HepG2 (cell line): Measurements from ENCODE around the gene SERINC1. TPM values are rescaled to one million over a fixed set of nuclear protein-coding genes. Genes with fewer than 3 reads are reported as not detected.

ENCODE experiments used
- ATM ChIP-seq: fragments of 450-650 bp; IDR thresholded peaks from 2 replicates; pipeline ENCODE4 v1.7.1; 2017; ENCODE audit warnings: mild to moderate bottlenecking, borderline replicate concordance
- FOSL2 ChIP-seq: sonication (generic); formaldehyde crosslinking; IDR thresholded peaks from 2 replicates; pipeline ENCODE4 v1.4.0; 2020; ENCODE audit warnings: missing genetic modification reagents
- FOXK2 ChIP-seq: fragments of 450-650 bp; IDR thresholded peaks from 2 replicates; pipeline ENCODE4 v1.6.1; 2016
- HOXA3 ChIP-seq: sonication (generic); formaldehyde crosslinking; IDR thresholded peaks from 2 replicates; pipeline ENCODE4 v1.5.0; 2020; ENCODE audit warnings: missing genetic modification reagents
- KLF12 ChIP-seq: sonication (generic); formaldehyde crosslinking; IDR thresholded peaks from 2 replicates; pipeline ENCODE4 v1.4.0; 2020; ENCODE audit warnings: missing genetic modification reagents, borderline replicate concordance
- SMC3 ChIP-seq: IDR thresholded peaks from 2 replicates; pipeline ENCODE4 v1.6.1; 2011; ENCODE audit warnings: low read length, improper control_type of control experiment
- SRSF4 ChIP-seq: fragments of 200-400 bp; formaldehyde crosslinking; IDR thresholded peaks from one replicate; pipeline ENCODE4 v1.6.1; 2018; ENCODE audit warnings: mild to moderate bottlenecking, low read depth, low read length, moderate library complexity; ENCODE audit not compliant: poor library complexity, severe bottlenecking
- TBL1XR1 ChIP-seq: fragments of 150-350 bp; IDR thresholded peaks from 2 replicates; pipeline ENCODE4 v1.6.1; 2014; ENCODE audit warnings: borderline replicate concordance, low read length; ENCODE audit not compliant: partially characterized antibody
- TEAD3 ChIP-seq: optimal IDR thresholded peaks from 2 replicates; pipeline ENCODE3; 2016; ENCODE audit warnings: borderline replicate concordance
- U2AF2 ChIP-seq: fragments of 200-400 bp; formaldehyde crosslinking; IDR thresholded peaks from 2 replicates; pipeline ENCODE4 v1.6.1; 2017; ENCODE audit warnings: low read depth, mild to moderate bottlenecking, low read length
- ZBTB38 ChIP-seq: sonication (generic); formaldehyde crosslinking; IDR thresholded peaks from 2 replicates; pipeline ENCODE4 v1.5.1; 2020; ENCODE audit warnings: mild to moderate bottlenecking, missing genetic modification reagents
- ZBTB42 ChIP-seq: sonication (generic); formaldehyde crosslinking; IDR thresholded peaks from 2 replicates; pipeline ENCODE4 v1.5.0; 2020; ENCODE audit warnings: mild to moderate bottlenecking, missing genetic modification reagents
- ZBTB7A ChIP-seq: sonication (generic); formaldehyde crosslinking; IDR thresholded peaks from 2 replicates; pipeline ENCODE4 v1.8.0; 2022; ENCODE audit warnings: mild to moderate bottlenecking, missing genetic modification reagents
- ZFX ChIP-seq: sonication (generic); formaldehyde crosslinking; IDR thresholded peaks from 2 replicates; pipeline ENCODE4 v1.4.0; 2020; ENCODE audit warnings: mild to moderate bottlenecking, low read depth, missing genetic modification reagents, moderate library complexity
- ZKSCAN5 ChIP-seq: sonication (generic); formaldehyde crosslinking; IDR thresholded peaks from 2 replicates; pipeline ENCODE4 v1.5.1; 2020; ENCODE audit warnings: mild to moderate bottlenecking, missing genetic modification reagents
- ZNF160 ChIP-seq: sonication (generic); formaldehyde crosslinking; IDR thresholded peaks from 2 replicates; pipeline ENCODE4 v1.8.0; 2022; ENCODE audit warnings: mild to moderate bottlenecking, inconsistent platforms, missing genetic modification reagents
- ZNF263 ChIP-seq: sonication (generic); formaldehyde crosslinking; IDR thresholded peaks from 2 replicates; pipeline ENCODE4 v1.4.0; 2020; ENCODE audit warnings: missing genetic modification reagents
- ZNF44 ChIP-seq: sonication (generic); formaldehyde crosslinking; IDR thresholded peaks from 2 replicates; pipeline ENCODE4 v1.5.1; 2020; ENCODE audit warnings: mild to moderate bottlenecking, missing genetic modification reagents
- ZNF501 ChIP-seq: sonication (generic); formaldehyde crosslinking; IDR thresholded peaks from 2 replicates; pipeline ENCODE4 v1.5.1; 2020; ENCODE audit warnings: mild to moderate bottlenecking, moderate library complexity, missing genetic modification reagents
- ZNF713 ChIP-seq: sonication (generic); formaldehyde crosslinking; IDR thresholded peaks from 2 replicates; pipeline ENCODE4 v1.4.0; 2020; ENCODE audit warnings: mild to moderate bottlenecking, missing genetic modification reagents
- ZNF766 ChIP-seq: sonication (generic); formaldehyde crosslinking; IDR thresholded peaks from 2 replicates; pipeline ENCODE4 v1.5.0; 2020; ENCODE audit warnings: missing genetic modification reagents, borderline replicate concordance
- polyA plus RNA-seq, 8 experiments: library from polyadenylated mRNA; depleted of rRNA in 3 of 8; stranded (reverse) in 7 of 8; unstranded in 1 of 8; fragments of >200 nt; fragmentation: Illumina TruSeq in 4 of 8; extraction: Trizol in 4 of 8; gene quantifications; 2 replicates each; pipeline versions ENCODE4 v1.2.1 to v1.2.3, GENCODE V29; 2011 to 2016; ENCODE audit warnings: low read depth in 4 of 8, missing spikeins in 1 of 8, mixed read lengths in 1 of 8; ENCODE audit not compliant: insufficient read depth in 1 of 8
- total RNA-seq, 5 experiments: library from RNA; depleted of rRNA; stranded (reverse); fragments of >200 nt; fragmentation: Illumina TruSeq; extraction: Trizol; gene quantifications; 2 replicates each; pipeline ENCODE4 v1.2.3, GENCODE V29; 2016; ENCODE audit warnings: low read depth in 1 of 5
- TF ChIP-seq, protein P1 (sequence below): sonication (generic); formaldehyde crosslinking; conservative IDR thresholded peaks from 2 replicates; pipeline ENCODE4 v1.8.0; 2022; ENCODE audit warnings: missing genetic modification reagents
- TF ChIP-seq, protein P2 (sequence below): sonication (generic); formaldehyde crosslinking; IDR thresholded peaks from 2 replicates; pipeline ENCODE4 v1.4.0; 2020; ENCODE audit warnings: low read depth, mild to moderate bottlenecking, missing genetic modification reagents
- TF ChIP-seq, protein P3 (sequence below): sonication (generic); formaldehyde crosslinking; conservative IDR thresholded peaks from 2 replicates; pipeline ENCODE4 v1.8.1; 2023; ENCODE audit warnings: missing genetic modification reagents
- TF ChIP-seq, protein P4 (sequence below): sonication (generic); formaldehyde crosslinking; conservative IDR thresholded peaks from 2 replicates; pipeline ENCODE4 v1.8.0; 2022; ENCODE audit warnings: low read depth, missing genetic modification reagents

The SERINC1 gene
- total and polyA plus RNA-seq, 2 of the 13 experiments (the other 11 are each of a cell fraction or from before 2014, with no cell fraction given), result 93.5 to 112 TPM

DNA sequence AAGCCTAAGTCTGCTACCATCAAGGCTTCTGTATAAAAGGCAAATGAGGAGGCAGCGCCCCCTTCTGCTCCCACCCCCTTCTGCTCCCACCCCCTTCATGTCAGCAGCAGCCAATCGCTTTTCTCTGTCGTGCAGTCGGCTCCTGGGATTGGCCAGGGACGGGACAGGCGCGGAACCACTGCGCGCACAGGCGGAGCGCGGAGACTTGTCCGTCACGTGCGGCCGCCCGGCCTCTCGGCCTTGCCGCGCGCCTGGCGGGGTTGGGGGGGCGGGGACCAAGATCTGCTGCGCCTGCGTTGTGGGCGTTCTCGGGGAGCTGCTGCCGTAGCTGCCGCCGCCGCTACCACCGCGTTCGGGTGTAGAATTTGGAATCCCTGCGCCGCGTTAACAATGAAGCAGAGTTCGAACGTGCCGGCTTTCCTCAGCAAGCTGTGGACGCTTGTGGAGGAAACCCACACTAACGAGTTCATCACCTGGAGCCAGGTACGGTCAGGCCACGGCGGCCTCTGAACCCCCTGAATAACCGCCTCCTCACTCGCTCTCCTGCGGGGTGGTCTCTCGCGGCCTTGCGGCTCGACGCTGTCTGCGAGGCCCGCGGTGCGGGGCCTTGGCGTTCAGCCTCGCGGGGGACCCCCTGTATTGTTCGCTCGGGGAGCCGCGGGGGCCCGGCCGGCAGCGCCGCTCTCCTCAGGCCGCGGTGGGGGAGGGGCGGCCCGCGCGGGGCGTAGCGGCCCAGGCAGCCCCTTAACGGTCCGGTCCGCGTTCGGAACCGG lies 72.1 kb downstream of the SERINC1 start, which contains the start of gene HSF2 (continued):
- no peak for TF ChIP-seq ATM
- TF ChIP-seq ZNF263 (CRISPR knock-in tag), result peak; percentile 5; the same call in 1 of the 2 replicates
- TF ChIP-seq ZNF501 (CRISPR knock-in tag), result peak; percentile 94
- TF ChIP-seq ZNF160 (CRISPR knock-in tag), result peak; percentile 72; the same call in 1 of the 2 replicates
- TF ChIP-seq ZBTB7A (CRISPR knock-in tag), result peak; percentile 78; the same call in 1 of the 2 replicates
- TF ChIP-seq ZFX, result peak; percentile 97
- no peak; the same call in 1 of the 2 replicates for TF ChIP-seq FOSL2 (CRISPR knock-in tag)
- TF ChIP-seq ZBTB42, result peak; percentile 65; the same call in 1 of the 2 replicates
- no peak for TF ChIP-seq SRSF4
- TF ChIP-seq ZKSCAN5, result 0 out of 2 replicates have a peak, but pooled peaks have one; percentile 34
- TF ChIP-seq ZBTB38 (CRISPR knock-in tag), result peak; percentile 81
- no peak for TF ChIP-seq TEAD3 (CRISPR knock-in tag)
- TF ChIP-seq, protein P1, sequence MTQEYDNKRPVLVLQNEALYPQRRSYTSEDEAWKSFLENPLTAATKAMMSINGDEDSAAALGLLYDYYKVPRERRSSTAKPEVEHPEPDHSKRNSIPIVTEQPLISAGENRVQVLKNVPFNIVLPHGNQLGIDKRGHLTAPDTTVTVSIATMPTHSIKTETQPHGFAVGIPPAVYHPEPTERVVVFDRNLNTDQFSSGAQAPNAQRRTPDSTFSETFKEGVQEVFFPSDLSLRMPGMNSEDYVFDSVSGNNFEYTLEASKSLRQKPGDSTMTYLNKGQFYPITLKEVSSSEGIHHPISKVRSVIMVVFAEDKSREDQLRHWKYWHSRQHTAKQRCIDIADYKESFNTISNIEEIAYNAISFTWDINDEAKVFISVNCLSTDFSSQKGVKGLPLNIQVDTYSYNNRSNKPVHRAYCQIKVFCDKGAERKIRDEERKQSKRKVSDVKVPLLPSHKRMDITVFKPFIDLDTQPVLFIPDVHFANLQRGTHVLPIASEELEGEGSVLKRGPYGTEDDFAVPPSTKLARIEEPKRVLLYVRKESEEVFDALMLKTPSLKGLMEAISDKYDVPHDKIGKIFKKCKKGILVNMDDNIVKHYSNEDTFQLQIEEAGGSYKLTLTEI, result no peak
- TF ChIP-seq ZNF44 (CRISPR knock-in tag), result no peak
- no peak; the same call in none of the 2 replicates for TF ChIP-seq ZNF766
- no peak for TF ChIP-seq FOXK2
- TF ChIP-seq, protein P2, sequence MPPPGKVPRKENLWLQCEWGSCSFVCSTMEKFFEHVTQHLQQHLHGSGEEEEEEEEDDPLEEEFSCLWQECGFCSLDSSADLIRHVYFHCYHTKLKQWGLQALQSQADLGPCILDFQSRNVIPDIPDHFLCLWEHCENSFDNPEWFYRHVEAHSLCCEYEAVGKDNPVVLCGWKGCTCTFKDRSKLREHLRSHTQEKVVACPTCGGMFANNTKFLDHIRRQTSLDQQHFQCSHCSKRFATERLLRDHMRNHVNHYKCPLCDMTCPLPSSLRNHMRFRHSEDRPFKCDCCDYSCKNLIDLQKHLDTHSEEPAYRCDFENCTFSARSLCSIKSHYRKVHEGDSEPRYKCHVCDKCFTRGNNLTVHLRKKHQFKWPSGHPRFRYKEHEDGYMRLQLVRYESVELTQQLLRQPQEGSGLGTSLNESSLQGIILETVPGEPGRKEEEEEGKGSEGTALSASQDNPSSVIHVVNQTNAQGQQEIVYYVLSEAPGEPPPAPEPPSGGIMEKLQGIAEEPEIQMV, result peak; percentile 66; the same call in 1 of the 2 replicates
- TF ChIP-seq KLF12 (CRISPR knock-in tag), result peak; percentile 94
- TF ChIP-seq SMC3, result no peak
- 0 out of 2 replicates have a peak, but pooled peaks have one; percentile 59 for TF ChIP-seq U2AF2
- no peak for TF ChIP-seq TBL1XR1
- TF ChIP-seq, protein P3, sequence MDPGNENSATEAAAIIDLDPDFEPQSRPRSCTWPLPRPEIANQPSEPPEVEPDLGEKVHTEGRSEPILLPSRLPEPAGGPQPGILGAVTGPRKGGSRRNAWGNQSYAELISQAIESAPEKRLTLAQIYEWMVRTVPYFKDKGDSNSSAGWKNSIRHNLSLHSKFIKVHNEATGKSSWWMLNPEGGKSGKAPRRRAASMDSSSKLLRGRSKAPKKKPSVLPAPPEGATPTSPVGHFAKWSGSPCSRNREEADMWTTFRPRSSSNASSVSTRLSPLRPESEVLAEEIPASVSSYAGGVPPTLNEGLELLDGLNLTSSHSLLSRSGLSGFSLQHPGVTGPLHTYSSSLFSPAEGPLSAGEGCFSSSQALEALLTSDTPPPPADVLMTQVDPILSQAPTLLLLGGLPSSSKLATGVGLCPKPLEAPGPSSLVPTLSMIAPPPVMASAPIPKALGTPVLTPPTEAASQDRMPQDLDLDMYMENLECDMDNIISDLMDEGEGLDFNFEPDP (CRISPR knock-in tag), result no peak
- TF ChIP-seq, protein P4, sequence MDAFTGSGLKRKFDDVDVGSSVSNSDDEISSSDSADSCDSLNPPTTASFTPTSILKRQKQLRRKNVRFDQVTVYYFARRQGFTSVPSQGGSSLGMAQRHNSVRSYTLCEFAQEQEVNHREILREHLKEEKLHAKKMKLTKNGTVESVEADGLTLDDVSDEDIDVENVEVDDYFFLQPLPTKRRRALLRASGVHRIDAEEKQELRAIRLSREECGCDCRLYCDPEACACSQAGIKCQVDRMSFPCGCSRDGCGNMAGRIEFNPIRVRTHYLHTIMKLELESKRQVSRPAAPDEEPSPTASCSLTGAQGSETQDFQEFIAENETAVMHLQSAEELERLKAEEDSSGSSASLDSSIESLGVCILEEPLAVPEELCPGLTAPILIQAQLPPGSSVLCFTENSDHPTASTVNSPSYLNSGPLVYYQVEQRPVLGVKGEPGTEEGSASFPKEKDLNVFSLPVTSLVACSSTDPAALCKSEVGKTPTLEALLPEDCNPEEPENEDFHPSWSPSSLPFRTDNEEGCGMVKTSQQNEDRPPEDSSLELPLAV (CRISPR knock-in tag), result no peak
- TF ChIP-seq ZNF713, result no peak
- peak; percentile 61 for TF ChIP-seq HOXA3
